HFFc6 (cell line): ENCODE measurements around the gene COL3A1. TPM values are rescaled to one million over a fixed set of nuclear protein-coding genes. Genes with fewer than 3 reads are reported as not detected.

Experiments used
- DNase-seq: peaks from one replicate; pipeline ENCODE4 v3.0.0-alpha.2; 2018
- H3K27ac Mint-ChIP-seq: 2 replicates; pipeline ENCODE4 v1.8.0; 2020; ENCODE audit warnings: mild to moderate bottlenecking, mixed read lengths
- H3K27me3 Mint-ChIP-seq: 2 replicates; pipeline ENCODE4 v1.8.0; 2021; ENCODE audit warnings: mild to moderate bottlenecking, moderate library complexity, mixed read lengths; ENCODE audit not compliant: insufficient read depth
- H3K36me3 Mint-ChIP-seq: 2 replicates; pipeline ENCODE4 v1.8.0; 2021; ENCODE audit warnings: low read depth, mixed read lengths
- H3K4me1 Mint-ChIP-seq: 2 replicates; pipeline ENCODE4 v1.8.0; 2020; ENCODE audit warnings: low read depth, mixed read lengths
- H3K4me3 Mint-ChIP-seq: 2 replicates; pipeline ENCODE4 v1.8.0; 2020; ENCODE audit warnings: mild to moderate bottlenecking, moderate library complexity, mixed read lengths
- H3K9me3 Mint-ChIP-seq: 2 replicates; pipeline ENCODE4 v1.8.0; 2020; ENCODE audit warnings: mild to moderate bottlenecking, mixed read lengths
- total RNA-seq, 6 experiments: library from RNA; stranded (reverse); fragmentation: NEBNext Ultra II Directional; extraction: Animal tissue kit (Norgen Biotek cat#: 25700); gene quantifications; 2 replicates in 1 of 6; 3 replicates in 5 of 6; pipeline ENCODE4 v1.2.3, GENCODE V29; 2021
- TF ChIP-seq, protein P1 (sequence below): fragments of 200-600 bp; sonication (generic); IDR thresholded peaks from 2 replicates; pipeline ENCODE4 v1.5.0; 2021; ENCODE audit warnings: antibody characterized with exemption, mild to moderate bottlenecking

Gene COL3A1
- total RNA-seq, 6 experiments from 2014 or later = 348 to 594 (median 356) TPM

GRCh38 chr2:188957646-188958045 is 16.5 kb upstream of the COL3A1 start:
- Mint-ChIP-seq H3K9me3 (no peaks in the 10 kb centered on the region), H3K4me3 (no peak overlapping the region), H3K27ac (no peak overlapping the region), H3K36me3 (no peaks in the 10 kb centered on the region; the same call in 1 of the 2 replicates), H3K27me3 (no peaks in the 10 kb centered on the region), H3K4me1 (no peaks in the 10 kb centered on the region)
- TF ChIP-seq, protein P1, sequence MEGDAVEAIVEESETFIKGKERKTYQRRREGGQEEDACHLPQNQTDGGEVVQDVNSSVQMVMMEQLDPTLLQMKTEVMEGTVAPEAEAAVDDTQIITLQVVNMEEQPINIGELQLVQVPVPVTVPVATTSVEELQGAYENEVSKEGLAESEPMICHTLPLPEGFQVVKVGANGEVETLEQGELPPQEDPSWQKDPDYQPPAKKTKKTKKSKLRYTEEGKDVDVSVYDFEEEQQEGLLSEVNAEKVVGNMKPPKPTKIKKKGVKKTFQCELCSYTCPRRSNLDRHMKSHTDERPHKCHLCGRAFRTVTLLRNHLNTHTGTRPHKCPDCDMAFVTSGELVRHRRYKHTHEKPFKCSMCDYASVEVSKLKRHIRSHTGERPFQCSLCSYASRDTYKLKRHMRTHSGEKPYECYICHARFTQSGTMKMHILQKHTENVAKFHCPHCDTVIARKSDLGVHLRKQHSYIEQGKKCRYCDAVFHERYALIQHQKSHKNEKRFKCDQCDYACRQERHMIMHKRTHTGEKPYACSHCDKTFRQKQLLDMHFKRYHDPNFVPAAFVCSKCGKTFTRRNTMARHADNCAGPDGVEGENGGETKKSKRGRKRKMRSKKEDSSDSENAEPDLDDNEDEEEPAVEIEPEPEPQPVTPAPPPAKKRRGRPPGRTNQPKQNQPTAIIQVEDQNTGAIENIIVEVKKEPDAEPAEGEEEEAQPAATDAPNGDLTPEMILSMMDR = no peak
- no peak for DNase-seq

GRCh38 chr2:188963741-188964140 is 10.4 kb upstream of the COL3A1 start:
- no peak overlapping the region for H3K4me3 Mint-ChIP-seq
- TF ChIP-seq, protein P1 = no peak
- no peaks in the 10 kb centered on the region for H3K27me3 Mint-ChIP-seq
- no peak overlapping the region for H3K27ac Mint-ChIP-seq
- H3K9me3 Mint-ChIP-seq = no peaks in the 10 kb centered on the region
- no peaks in the 10 kb centered on the region; the same call in 1 of the 2 replicates for H3K36me3 Mint-ChIP-seq
- no peak for DNase-seq
- H3K4me1 Mint-ChIP-seq = peaks cover 16% of the 10 kb centered on the region

DNA sequence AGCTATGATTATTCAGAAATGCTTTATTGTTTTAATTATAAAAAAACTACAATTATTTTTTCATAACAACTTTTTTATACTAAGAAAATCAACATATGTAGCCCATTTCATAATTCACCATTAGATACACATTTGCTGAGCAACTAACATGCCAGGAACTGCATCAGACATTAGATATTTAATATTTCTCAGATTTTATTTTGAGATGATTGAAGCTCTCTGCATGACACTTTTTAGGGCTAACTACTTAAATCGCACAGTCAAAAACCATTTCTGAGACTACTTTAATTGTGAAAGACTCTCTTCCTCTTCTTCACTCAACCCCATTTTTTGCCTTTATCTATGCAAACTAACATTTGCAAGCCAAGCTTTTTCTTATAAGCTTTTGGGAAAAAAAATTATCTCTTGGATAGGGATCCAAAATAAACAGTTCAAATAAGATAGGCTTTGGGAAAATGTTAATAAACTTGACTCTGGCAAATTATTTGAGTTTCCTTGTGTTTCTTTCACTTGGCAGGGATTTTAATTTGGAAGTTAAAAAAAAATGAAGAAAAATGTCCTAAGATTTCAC is 9.1 kb upstream of the COL3A1 start:
- H3K4me3 Mint-ChIP-seq = no peak overlapping the region
- no peaks in the 10 kb centered on the region for H3K27me3 Mint-ChIP-seq
- TF ChIP-seq, protein P1 = no peak
- no peaks in the 10 kb centered on the region for H3K9me3 Mint-ChIP-seq
- H3K36me3 Mint-ChIP-seq = no peaks in the 10 kb centered on the region
- H3K27ac Mint-ChIP-seq = no peak overlapping the region
- DNase-seq = no peak
- peaks cover 30% of the 10 kb centered on the region for H3K4me1 Mint-ChIP-seq

GRCh38 chr2:188965563-188965962 is 8.6 kb upstream of the COL3A1 start:
- Mint-ChIP-seq H3K27ac (no peak overlapping the region), H3K27me3 (no peaks in the 10 kb centered on the region), H3K9me3 (no peaks in the 10 kb centered on the region), H3K4me3 (no peak overlapping the region), H3K4me1 (peaks cover 35% of the 10 kb centered on the region), H3K36me3 (no peaks in the 10 kb centered on the region)
- no peak for DNase-seq
- TF ChIP-seq, protein P1 = no peak

- H3K9me3 Mint-ChIP-seq = no peaks in the 10 kb centered on the region
- no peak overlapping the region for H3K4me3 Mint-ChIP-seq
- H3K27me3 Mint-ChIP-seq = no peaks in the 10 kb centered on the region
- TF ChIP-seq, protein P1 = no peak
- no peaks in the 10 kb centered on the region for H3K36me3 Mint-ChIP-seq
- DNase-seq = no peak
- H3K4me1 Mint-ChIP-seq = peaks cover 40% of the 10 kb centered on the region
- H3K27ac Mint-ChIP-seq = no peak overlapping the region
These were observed 8.0 kb upstream of the COL3A1 start for GRCh38 chr2:188966079-188966571.
